ENCODE measurements around the gene PLGLB1.
"Not testable (repeated sequence)": the region's sequence is repeated elsewhere in the genome, so short reads cannot be mapped to it uniquely, and the experiment has no call there.

PLGLB1 gene

DNA sequence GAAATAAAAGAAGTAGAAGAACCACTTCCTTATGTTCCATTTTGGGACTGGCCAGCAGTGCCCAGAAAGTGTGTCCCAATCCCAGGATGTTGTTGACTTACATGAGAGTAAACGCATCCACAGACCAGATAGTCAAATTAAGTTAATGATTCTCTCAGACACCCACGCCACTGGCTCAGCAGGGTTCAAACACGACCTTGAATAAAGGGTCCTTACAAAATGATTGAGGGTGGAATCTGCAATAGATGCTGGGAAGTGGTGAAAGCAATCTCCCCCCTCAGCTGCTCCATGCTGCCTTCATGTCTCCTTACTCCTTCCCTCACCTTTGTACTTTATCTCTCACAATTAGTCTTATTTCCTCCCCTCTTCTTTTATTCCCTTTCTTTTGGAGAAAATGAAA, at the start of gene PLGLB1:
Gene PLGLB1, minus strand, starts transcription at position 101 of the 400 bp plus-strand sequence. Its CDS starts 61 bp downstream, at position 40.
- not testable (repeated sequence) for H3K9ac ChIP-seq (ENCODE audit: low read depth, low read length); H3K27me3 ChIP-seq (ENCODE audit: control insufficient read depth, insufficient read depth, low read length); H3K4me3 ChIP-seq (ENCODE audit: low read depth, low read length); H3K36me3 ChIP-seq (ENCODE audit: control insufficient read depth, insufficient read depth, low read length); H3K4me1 ChIP-seq (ENCODE audit: control insufficient read depth, insufficient read depth, low read length); H3K27ac ChIP-seq (ENCODE audit: low read depth, low read length); H3K9me3 ChIP-seq (ENCODE audit: control insufficient read depth, insufficient read depth, low read length)

DNA sequence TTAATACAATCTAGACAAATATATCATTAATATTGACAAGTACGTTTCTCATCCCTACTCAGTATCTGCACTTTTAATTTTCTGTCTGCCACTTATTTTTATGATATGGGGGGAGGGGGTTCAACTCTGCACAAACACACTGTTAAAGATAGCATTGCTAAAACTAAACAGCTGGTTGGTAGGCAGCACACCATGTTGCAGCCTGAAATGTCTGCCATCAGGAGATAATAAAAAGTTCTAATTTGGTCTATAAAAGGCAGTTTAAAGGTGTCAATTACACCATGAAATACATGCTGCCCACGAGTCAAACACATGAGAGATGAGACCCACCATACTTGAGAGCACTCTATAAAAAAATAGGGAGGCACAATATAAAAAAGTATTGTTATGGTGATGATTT, 42.7 kb upstream of the PLGLB1 start:
- H3K27ac ChIP-seq (ENCODE audit: low read depth, low read length); H3K4me3 ChIP-seq (ENCODE audit: low read depth, low read length); H3K4me1 ChIP-seq (ENCODE audit: control insufficient read depth, insufficient read depth, low read length); H3K27me3 ChIP-seq (ENCODE audit: control insufficient read depth, insufficient read depth, low read length); H3K9ac ChIP-seq (ENCODE audit: low read depth, low read length); H3K9me3 ChIP-seq (ENCODE audit: control insufficient read depth, insufficient read depth, low read length); H3K36me3 ChIP-seq (ENCODE audit: control insufficient read depth, insufficient read depth, low read length): not testable (repeated sequence)

DNA sequence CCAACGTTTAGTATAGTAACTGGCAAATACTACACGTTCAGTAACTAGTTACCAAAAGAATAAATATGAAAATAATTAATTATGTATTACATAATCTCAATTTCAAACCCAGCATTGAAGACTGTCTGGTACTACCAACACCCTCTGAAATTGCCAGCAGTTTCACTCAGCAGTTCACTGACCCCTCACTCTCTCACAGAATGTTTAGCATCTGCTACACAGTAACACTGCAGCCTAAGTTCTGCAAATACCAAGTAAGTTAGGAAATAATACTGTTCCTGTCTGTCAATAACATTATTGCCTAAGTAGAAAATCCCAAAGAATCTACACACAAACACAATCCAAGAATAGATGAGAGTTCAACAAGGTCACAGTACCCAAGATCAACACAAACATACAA, 41.8 kb upstream of the PLGLB1 start:
- not testable (repeated sequence) for H3K9ac ChIP-seq (ENCODE audit: low read depth, low read length); H3K36me3 ChIP-seq (ENCODE audit: control insufficient read depth, insufficient read depth, low read length); H3K4me3 ChIP-seq (ENCODE audit: low read depth, low read length); H3K27me3 ChIP-seq (ENCODE audit: control insufficient read depth, insufficient read depth, low read length); H3K4me1 ChIP-seq (ENCODE audit: control insufficient read depth, insufficient read depth, low read length); H3K27ac ChIP-seq (ENCODE audit: low read depth, low read length); H3K9me3 ChIP-seq (ENCODE audit: control insufficient read depth, insufficient read depth, low read length)

DNA sequence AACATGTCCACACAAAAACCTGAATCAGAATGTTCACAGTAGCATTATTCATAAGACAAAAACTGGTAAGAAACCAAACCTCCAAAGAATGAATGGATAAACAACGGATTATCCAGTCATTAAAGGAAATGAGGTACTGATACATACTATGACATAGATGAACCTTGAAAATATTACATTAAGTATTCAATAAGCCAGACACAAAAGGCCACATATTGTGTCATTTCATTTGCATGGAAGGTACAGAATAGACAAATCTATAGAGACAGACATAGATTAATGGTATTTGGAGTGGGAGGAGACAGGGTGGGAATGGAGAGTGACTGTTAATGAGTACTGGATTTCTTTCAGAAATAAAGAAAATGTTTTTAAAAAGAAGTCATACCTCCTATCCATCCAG, 39.9 kb upstream of the PLGLB1 start:
- H3K36me3 ChIP-seq (ENCODE audit: control insufficient read depth, insufficient read depth, low read length); H3K9me3 ChIP-seq (ENCODE audit: control insufficient read depth, insufficient read depth, low read length); H3K9ac ChIP-seq (ENCODE audit: low read depth, low read length); H3K4me1 ChIP-seq (ENCODE audit: control insufficient read depth, insufficient read depth, low read length); H3K4me3 ChIP-seq (ENCODE audit: low read depth, low read length); H3K27me3 ChIP-seq (ENCODE audit: control insufficient read depth, insufficient read depth, low read length); H3K27ac ChIP-seq (ENCODE audit: low read depth, low read length): not testable (repeated sequence)

DNA sequence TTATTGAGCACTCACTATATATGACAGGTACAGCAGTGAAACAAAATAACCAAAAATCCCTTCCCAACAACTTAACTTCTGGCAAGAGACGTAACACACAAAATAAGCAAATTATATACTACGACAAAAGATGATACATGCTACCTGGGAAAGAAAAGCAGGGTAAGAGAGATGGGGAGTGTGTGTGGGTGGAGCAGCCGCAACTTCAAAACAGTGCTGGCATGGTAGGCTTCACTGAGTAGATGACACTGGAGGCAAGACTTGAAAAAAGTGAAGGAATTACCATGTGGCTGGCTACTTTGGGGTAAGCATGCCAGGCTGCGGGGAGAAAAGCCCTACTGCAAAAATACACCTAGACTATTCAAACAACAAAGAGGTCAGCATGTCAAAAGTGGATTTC, 36.0 kb upstream of the PLGLB1 start:
- H3K9me3 ChIP-seq (ENCODE audit: control insufficient read depth, insufficient read depth, low read length); H3K27ac ChIP-seq (ENCODE audit: low read depth, low read length); H3K4me3 ChIP-seq (ENCODE audit: low read depth, low read length); H3K9ac ChIP-seq (ENCODE audit: low read depth, low read length); H3K27me3 ChIP-seq (ENCODE audit: control insufficient read depth, insufficient read depth, low read length); H3K36me3 ChIP-seq (ENCODE audit: control insufficient read depth, insufficient read depth, low read length); H3K4me1 ChIP-seq (ENCODE audit: control insufficient read depth, insufficient read depth, low read length): not testable (repeated sequence)

DNA sequence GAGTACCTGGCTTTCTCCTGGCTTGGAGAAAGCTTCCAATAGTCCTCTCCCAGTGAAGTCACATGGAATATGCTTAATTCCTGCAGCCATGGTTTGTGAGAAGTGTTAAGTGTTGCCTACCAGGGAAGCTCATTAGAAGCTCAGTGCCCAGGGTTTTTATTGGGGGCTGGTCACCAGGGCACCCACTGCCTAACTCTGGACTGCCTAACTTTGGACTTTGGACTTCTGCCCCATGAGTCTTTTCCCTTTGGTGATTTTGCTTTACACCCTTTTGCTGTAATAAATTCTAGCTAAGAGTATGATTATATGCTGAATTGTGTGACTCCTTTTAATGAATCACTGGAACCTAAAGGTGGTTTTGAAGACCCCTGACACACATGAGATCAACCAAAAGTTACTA, 35.2 kb upstream of the PLGLB1 start:
- not testable (repeated sequence) for H3K4me1 ChIP-seq (ENCODE audit: control insufficient read depth, insufficient read depth, low read length); H3K9ac ChIP-seq (ENCODE audit: low read depth, low read length); H3K27me3 ChIP-seq (ENCODE audit: control insufficient read depth, insufficient read depth, low read length); H3K9me3 ChIP-seq (ENCODE audit: control insufficient read depth, insufficient read depth, low read length); H3K4me3 ChIP-seq (ENCODE audit: low read depth, low read length); H3K36me3 ChIP-seq (ENCODE audit: control insufficient read depth, insufficient read depth, low read length); H3K27ac ChIP-seq (ENCODE audit: low read depth, low read length)

DNA sequence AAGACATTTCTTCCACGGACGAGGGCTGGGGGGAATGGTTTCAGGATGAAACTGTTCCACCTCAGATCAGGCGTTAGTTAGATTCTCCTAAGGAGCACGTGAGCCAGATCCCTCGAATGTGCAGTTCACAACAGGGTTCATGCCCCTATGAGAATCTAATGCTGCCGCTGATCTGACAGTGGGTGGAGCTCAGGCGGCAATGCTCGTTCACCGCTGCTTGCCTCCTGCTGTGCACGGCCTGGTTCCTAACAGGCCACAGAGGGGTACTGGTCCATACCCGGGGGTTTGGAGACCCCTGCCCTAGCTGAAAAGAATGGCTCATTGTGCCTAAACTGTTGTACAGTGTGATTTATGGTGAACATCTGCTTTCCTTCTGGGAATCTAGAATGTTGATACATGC, 34.8 kb upstream of the PLGLB1 start:
- H3K36me3 ChIP-seq (ENCODE audit: control insufficient read depth, insufficient read depth, low read length); H3K27me3 ChIP-seq (ENCODE audit: control insufficient read depth, insufficient read depth, low read length); H3K9ac ChIP-seq (ENCODE audit: low read depth, low read length); H3K27ac ChIP-seq (ENCODE audit: low read depth, low read length); H3K4me3 ChIP-seq (ENCODE audit: low read depth, low read length); H3K4me1 ChIP-seq (ENCODE audit: control insufficient read depth, insufficient read depth, low read length); H3K9me3 ChIP-seq (ENCODE audit: control insufficient read depth, insufficient read depth, low read length): not testable (repeated sequence)

DNA sequence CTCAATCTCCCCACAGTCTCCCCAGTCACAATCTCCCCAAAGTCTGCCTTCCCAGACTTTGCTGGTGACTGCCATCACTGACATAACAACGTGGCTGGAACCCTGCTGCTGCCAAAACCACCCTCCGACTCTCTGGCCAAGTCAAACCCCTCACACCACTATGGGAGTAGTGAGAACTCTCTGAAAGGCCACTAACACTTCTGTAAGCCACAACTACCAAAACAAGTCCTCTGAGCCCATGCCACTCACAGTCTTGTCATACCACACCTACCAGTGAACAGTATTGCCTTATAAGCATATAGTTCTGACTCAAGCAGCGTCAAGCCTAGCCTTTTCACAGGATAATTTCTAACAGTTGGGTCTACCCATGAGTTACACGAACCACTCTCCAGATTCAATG, 32.7 kb upstream of the PLGLB1 start:
- not testable (repeated sequence) for H3K9ac ChIP-seq (ENCODE audit: low read depth, low read length); H3K27me3 ChIP-seq (ENCODE audit: control insufficient read depth, insufficient read depth, low read length); H3K27ac ChIP-seq (ENCODE audit: low read depth, low read length); H3K4me1 ChIP-seq (ENCODE audit: control insufficient read depth, insufficient read depth, low read length); H3K9me3 ChIP-seq (ENCODE audit: control insufficient read depth, insufficient read depth, low read length); H3K36me3 ChIP-seq (ENCODE audit: control insufficient read depth, insufficient read depth, low read length); H3K4me3 ChIP-seq (ENCODE audit: low read depth, low read length)

DNA sequence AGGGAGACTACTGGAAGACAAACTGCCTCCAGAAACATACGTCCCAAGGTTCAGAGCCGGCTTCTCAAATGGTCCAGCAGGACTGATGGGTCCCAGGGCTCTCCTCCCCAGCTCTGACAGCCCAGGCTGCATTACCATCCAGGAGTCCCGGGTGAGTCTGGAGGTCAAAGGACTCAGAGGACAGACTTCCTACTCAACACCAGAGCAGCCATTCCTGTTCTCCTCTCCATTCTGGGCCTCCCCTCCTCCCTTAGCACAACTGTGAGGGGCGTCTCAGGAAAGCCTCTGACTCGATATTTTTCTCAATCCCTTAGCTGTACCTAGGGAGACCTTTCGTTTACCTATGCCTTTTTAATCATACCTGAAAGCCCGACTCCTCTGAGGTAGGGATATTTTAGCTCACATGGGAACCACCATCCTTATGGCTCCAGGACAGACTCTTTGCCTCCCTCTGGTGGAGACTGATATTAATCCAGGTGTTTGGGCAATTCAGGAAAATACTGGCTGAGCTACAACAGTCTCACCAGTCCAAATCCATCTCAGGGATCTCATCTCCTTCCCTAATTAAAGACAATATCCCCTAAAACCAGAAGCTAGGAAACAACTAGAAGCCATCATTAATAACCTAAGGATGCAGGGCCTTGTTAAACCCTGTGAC, 19.8 kb upstream of the PLGLB1 start:
- not testable (repeated sequence) for H3K9me3 ChIP-seq (ENCODE audit: control insufficient read depth, insufficient read depth, low read length); H3K27ac ChIP-seq (ENCODE audit: low read depth, low read length); H3K9ac ChIP-seq (ENCODE audit: low read depth, low read length); H3K4me1 ChIP-seq (ENCODE audit: control insufficient read depth, insufficient read depth, low read length); H3K36me3 ChIP-seq (ENCODE audit: control insufficient read depth, insufficient read depth, low read length); H3K27me3 ChIP-seq (ENCODE audit: control insufficient read depth, insufficient read depth, low read length); H3K4me3 ChIP-seq (ENCODE audit: low read depth, low read length)

DNA sequence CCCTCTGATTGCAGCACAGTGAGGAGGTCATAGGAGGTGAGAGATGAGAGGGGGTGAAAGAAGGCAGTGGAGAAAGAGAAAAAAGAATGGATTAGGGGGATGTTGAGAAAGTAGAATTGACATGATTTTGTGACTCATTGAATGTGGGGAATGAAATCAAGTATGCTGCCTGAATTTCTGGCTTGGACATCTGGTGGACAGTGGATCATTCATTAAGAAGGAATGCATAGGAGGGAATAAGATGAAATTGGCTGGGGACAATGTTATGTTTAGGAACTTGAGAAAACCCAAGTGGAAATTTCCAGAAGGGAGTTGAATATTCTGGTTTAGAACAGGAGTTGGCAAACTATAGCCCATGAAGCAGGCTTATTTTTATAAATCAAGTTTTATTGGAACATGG, 7.0 kb upstream of the PLGLB1 start:
- not testable (repeated sequence) for H3K36me3 ChIP-seq (ENCODE audit: control insufficient read depth, insufficient read depth, low read length); H3K9me3 ChIP-seq (ENCODE audit: control insufficient read depth, insufficient read depth, low read length); H3K4me3 ChIP-seq (ENCODE audit: low read depth, low read length); H3K27ac ChIP-seq (ENCODE audit: low read depth, low read length); H3K4me1 ChIP-seq (ENCODE audit: control insufficient read depth, insufficient read depth, low read length); H3K27me3 ChIP-seq (ENCODE audit: control insufficient read depth, insufficient read depth, low read length); H3K9ac ChIP-seq (ENCODE audit: low read depth, low read length)

DNA sequence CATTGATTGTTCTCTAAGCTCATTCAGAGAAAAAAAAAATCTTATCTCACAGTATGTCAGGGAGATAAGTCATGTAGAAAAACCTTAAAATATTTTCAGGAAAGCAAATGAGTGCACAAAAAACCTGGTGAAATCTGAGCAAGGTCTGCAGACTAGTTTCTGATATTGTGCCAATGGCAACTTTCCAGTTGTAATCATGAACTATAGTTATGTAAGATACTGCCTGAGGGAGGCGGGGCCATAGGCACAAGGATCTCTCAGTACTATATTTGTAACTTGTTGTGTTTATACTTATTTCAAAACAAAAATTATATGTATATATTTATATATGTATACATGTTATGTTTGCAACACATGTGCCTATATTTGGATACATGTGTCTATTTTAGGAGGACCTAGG, 5.2 kb upstream of the PLGLB1 start:
- not testable (repeated sequence) for H3K4me1 ChIP-seq (ENCODE audit: control insufficient read depth, insufficient read depth, low read length); H3K9me3 ChIP-seq (ENCODE audit: control insufficient read depth, insufficient read depth, low read length); H3K4me3 ChIP-seq (ENCODE audit: low read depth, low read length); H3K9ac ChIP-seq (ENCODE audit: low read depth, low read length); H3K27ac ChIP-seq (ENCODE audit: low read depth, low read length); H3K36me3 ChIP-seq (ENCODE audit: control insufficient read depth, insufficient read depth, low read length); H3K27me3 ChIP-seq (ENCODE audit: control insufficient read depth, insufficient read depth, low read length)

DNA sequence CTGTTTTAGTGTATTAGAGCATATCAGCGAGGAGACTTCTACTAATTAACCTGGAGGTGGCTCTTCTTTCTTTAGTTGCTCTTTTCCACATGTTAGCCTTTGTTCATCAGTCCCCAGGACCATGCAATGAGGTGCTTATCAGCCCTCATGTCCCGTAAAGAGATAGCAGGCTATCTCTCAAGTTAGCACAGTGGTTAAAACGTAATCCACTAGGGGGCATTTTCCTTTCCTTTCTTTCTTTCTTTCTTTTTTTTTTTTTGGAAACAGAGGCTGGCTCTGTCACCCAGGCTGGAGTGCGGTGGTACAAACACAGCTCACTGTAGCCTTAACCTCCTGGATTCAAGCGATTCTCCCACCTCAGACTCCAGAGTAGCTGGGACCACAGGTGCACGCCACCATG, 4.3 kb upstream of the PLGLB1 start:
- not testable (repeated sequence) for H3K27me3 ChIP-seq (ENCODE audit: control insufficient read depth, insufficient read depth, low read length); H3K4me1 ChIP-seq (ENCODE audit: control insufficient read depth, insufficient read depth, low read length); H3K9me3 ChIP-seq (ENCODE audit: control insufficient read depth, insufficient read depth, low read length); H3K9ac ChIP-seq (ENCODE audit: low read depth, low read length); H3K36me3 ChIP-seq (ENCODE audit: control insufficient read depth, insufficient read depth, low read length); H3K27ac ChIP-seq (ENCODE audit: low read depth, low read length); H3K4me3 ChIP-seq (ENCODE audit: low read depth, low read length)

Measured in HUES48 (cell line).